Stomach smooth muscle (tissue), 2 donors: ENCODE data around the gene HNF1A.

ENCODE experiments used
- H3K27ac ChIP-seq: one replicate; pipeline ENCODE4 v1.7.0; 2013; ENCODE audit warnings: mild to moderate bottlenecking, low read length, inconsistent platforms
- H3K27me3 ChIP-seq, 2 donors: one replicate each; pipeline ENCODE4 v1.7.0; 2013; ENCODE audit warnings: low read length in 2 of 2; ENCODE audit not compliant: insufficient read depth in 2 of 2, control insufficient read depth in 1 of 2
- H3K36me3 ChIP-seq, 2 donors: one replicate each; pipeline ENCODE4 v1.7.0; 2013; ENCODE audit warnings: low read length in 2 of 2; ENCODE audit not compliant: control insufficient read depth in 2 of 2, insufficient read depth in 2 of 2
- H3K4me1 ChIP-seq: one replicate; pipeline ENCODE4 v1.7.0; 2013; ENCODE audit warnings: low read length; ENCODE audit not compliant: control insufficient read depth, insufficient read depth
- H3K4me3 ChIP-seq, 2 donors: one replicate each; pipeline ENCODE4 v1.7.0; 2013; ENCODE audit warnings: low read length in 2 of 2
- H3K9ac ChIP-seq, 2 donors: one replicate each; pipeline ENCODE4 v1.7.0; 2013; ENCODE audit warnings: low read length in 2 of 2, mild to moderate bottlenecking in 1 of 2
- H3K9me3 ChIP-seq, 2 donors: one replicate each; pipeline ENCODE4 v1.7.0; 2013; ENCODE audit warnings: low read length in 2 of 2; ENCODE audit not compliant: control insufficient read depth in 2 of 2
- donor health status: healthy.
- donor health status: Pancreatic carcinoma.

The HNF1A gene, protein sequence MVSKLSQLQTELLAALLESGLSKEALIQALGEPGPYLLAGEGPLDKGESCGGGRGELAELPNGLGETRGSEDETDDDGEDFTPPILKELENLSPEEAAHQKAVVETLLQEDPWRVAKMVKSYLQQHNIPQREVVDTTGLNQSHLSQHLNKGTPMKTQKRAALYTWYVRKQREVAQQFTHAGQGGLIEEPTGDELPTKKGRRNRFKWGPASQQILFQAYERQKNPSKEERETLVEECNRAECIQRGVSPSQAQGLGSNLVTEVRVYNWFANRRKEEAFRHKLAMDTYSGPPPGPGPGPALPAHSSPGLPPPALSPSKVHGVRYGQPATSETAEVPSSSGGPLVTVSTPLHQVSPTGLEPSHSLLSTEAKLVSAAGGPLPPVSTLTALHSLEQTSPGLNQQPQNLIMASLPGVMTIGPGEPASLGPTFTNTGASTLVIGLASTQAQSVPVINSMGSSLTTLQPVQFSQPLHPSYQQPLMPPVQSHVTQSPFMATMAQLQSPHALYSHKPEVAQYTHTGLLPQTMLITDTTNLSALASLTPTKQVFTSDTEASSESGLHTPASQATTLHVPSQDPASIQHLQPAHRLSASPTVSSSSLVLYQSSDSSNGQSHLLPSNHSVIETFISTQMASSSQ

DNA sequence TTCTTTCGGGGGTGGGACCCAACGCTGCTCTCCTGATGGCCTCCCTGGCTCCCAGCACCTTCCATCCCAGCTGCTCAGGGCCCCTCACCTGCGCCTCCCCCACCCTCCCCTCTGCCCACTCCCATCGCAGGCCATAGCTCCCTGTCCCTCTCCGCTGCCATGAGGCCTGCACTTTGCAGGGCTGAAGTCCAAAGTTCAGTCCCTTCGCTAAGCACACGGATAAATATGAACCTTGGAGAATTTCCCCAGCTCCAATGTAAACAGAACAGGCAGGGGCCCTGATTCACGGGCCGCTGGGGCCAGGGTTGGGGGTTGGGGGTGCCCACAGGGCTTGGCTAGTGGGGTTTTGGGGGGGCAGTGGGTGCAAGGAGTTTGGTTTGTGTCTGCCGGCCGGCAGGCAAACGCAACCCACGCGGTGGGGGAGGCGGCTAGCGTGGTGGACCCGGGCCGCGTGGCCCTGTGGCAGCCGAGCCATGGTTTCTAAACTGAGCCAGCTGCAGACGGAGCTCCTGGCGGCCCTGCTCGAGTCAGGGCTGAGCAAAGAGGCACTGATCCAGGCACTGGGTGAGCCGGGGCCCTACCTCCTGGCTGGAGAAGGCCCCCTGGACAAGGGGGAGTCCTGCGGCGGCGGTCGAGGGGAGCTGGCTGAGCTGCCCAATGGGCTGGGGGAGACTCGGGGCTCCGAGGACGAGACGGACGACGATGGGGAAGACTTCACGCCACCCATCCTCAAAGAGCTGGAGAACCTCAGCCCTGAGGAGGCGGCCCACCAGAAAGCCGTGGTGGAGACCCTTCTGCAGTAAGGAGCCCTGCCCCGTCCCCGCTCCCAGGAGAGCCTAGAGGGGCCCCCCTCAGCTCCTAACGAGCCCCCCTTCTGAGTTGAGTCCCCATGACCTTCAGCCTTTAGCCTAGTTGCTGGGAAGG lies at the start of gene HNF1A:
Gene HNF1A (plus strand): TSS at position 248 of the 924 bp plus-strand sequence. CDS start 226 bp downstream, at position 474.
- no peaks in the 10 kb centered on the region for H3K36me3 ChIP-seq
- H3K9me3 ChIP-seq: no peaks in the 10 kb centered on the region
- H3K4me1 ChIP-seq: peaks cover 7% of the 10 kb centered on the region
- peak within 1 kb of the TSS; percentile 18 for H3K27ac ChIP-seq
- no peak within 1 kb of the TSS for H3K4me3 ChIP-seq
- no peaks in the 10 kb centered on the region for H3K27me3 ChIP-seq
- H3K9ac ChIP-seq: no peak within 1 kb of the TSS

DNA sequence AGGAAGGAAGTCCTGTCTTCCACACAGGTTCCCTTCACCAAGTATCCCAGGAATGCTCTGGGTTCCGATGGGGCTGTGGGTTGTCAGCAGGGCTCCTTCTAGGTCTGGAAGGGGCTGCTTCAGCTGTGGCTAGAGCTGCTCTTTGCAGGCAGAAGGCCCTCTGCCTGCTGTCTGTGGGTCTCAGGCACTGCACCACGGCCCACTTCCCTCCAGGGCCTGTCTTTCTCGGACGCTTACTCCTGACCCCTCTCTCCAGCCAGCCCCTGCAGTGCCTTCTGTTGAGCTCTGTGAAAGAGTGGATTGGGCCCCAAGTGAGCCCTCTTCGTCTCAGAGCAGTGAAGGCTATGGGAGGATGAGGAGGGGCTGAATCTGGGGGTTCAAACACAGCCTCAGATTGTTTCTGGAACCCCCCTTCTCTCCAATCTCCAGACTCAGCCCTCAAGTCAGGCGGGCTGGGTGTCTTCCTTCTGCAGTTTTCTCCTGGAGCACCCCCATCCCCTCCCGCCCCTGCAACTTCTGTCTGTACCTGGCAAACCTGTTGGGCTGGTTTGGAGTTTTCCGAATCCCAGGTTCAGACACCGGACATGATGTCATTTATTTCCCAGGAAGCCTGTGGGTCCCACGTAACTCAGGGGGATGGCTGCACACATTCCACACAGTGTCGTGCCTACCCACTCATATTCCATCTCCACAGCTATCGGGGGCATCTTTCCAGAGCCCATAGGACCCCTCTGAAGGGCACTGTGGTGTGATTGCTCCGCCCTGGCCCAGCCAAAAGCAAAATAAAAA lies 49.3 kb upstream of the HNF1A start:
- H3K27ac ChIP-seq: no peak overlapping the region
- H3K9ac ChIP-seq: no peak overlapping the region
- no peaks in the 10 kb centered on the region for H3K27me3 ChIP-seq
- H3K4me3 ChIP-seq: no peak overlapping the region
- no peaks in the 10 kb centered on the region for H3K4me1 ChIP-seq
- no peaks in the 10 kb centered on the region for H3K36me3 ChIP-seq
- H3K9me3 ChIP-seq: no peaks in the 10 kb centered on the region

DNA sequence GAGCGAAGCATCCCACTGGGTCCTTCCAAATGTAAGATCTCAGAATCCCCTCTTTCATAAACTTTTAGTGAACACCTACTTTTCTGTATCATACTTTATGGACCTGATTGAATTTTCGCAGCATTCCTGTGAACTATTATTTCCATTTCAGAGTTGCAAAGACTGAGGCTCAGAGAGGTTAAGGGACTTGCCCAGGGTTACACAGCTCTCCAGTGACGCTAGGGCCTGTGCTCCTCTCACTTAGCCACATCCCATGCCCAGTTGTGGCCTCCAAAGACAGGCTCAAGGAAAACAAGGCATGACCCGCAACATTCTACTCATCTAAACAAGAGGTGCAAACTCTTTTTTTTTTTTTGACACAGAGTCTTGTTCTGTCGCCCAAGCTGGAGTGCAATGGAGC lies 48.3 kb upstream of the HNF1A start:
- H3K9me3 ChIP-seq: no peaks in the 10 kb centered on the region
- no peak overlapping the region for H3K4me3 ChIP-seq
- no peaks in the 10 kb centered on the region for H3K27me3 ChIP-seq
- H3K9ac ChIP-seq: no peak overlapping the region
- no peaks in the 10 kb centered on the region for H3K36me3 ChIP-seq
- no peaks in the 10 kb centered on the region for H3K4me1 ChIP-seq
- no peak overlapping the region for H3K27ac ChIP-seq

DNA sequence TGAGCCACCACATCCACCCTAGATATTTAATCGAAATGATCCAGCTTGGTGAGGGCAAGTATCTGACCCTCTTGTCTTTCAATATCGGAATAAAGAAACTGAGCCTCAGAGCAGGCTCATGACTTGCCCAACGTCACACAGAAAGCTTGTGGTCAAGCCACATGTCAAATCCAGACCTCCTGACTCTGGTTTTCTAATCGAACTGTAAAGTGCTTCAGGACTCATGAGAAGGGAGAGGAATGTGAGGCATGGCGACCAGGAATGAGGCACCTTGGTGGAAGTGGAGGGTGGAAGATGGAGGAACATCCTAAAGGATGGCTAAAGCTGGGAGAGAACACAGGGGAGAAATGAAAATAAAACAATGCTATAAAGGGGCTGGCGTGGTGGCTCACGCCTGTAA lies 46.3 kb upstream of the HNF1A start:
- H3K27me3 ChIP-seq: no peaks in the 10 kb centered on the region
- H3K9me3 ChIP-seq: no peaks in the 10 kb centered on the region
- no peaks in the 10 kb centered on the region for H3K4me1 ChIP-seq
- no peaks in the 10 kb centered on the region for H3K36me3 ChIP-seq
- H3K9ac ChIP-seq: no peak overlapping the region
- H3K4me3 ChIP-seq: no peak overlapping the region
- H3K27ac ChIP-seq: no peak overlapping the region

DNA sequence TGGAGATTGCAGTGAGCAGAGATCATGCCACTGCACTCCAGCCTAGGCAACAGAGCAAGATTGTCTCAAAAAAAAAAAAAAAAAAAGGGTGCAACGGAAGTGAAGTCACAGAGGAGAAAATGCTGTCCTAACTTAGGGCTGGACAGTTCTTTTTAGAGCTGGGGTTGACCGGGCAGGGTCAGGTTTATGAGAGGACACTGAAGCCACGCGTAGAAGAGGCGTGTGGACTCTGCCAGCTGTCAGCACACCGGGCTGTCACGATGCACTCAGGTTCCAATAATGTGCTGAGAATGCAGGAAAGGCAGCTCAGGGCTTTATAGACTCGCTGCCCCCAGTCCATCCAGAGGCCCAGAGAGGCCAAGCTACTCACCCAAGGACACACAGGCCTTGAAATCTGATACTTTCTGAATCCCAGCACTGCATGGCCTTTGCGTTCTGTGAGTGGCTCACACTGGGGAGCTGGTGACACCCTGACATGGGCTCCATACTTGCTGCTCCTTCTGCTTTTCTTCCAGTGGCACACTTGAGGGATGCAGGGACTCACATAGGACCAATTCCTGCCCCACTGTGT lies 45.3 kb upstream of the HNF1A start:
- H3K4me1 ChIP-seq: no peaks in the 10 kb centered on the region
- no peak overlapping the region for H3K9ac ChIP-seq

DNA sequence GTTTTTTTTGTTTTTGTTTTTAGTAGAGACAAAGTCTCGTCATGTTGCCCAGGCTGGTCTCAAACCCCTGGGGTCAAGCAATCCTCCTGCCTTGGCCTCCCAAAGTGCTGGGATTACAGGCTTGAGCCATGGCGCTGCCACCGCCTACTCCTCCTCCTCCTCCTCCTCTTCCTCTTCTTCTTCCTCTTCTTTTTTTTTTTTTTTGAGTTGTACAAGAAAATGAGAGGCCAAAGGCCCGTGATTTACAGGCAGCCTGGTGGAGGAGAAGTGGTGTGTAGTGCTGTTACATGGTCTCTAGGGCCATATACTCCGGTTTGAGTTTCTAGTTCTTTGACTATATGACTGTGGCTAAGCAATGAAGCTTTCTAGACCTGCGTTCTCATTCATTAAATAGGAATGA lies 44.6 kb upstream of the HNF1A start:
- Histone ChIP-seq H3K4me3 (no peak overlapping the region), H3K4me1 (no peaks in the 10 kb centered on the region), H3K27ac (no peak overlapping the region)

More for the DNA sequence above, 45.3 kb upstream of the HNF1A start:
- no peaks in the 10 kb centered on the region for H3K36me3 ChIP-seq
- no peak overlapping the region for H3K27ac ChIP-seq
- H3K9me3 ChIP-seq: no peaks in the 10 kb centered on the region
- no peaks in the 10 kb centered on the region for H3K27me3 ChIP-seq
- H3K4me3 ChIP-seq: no peak overlapping the region

DNA sequence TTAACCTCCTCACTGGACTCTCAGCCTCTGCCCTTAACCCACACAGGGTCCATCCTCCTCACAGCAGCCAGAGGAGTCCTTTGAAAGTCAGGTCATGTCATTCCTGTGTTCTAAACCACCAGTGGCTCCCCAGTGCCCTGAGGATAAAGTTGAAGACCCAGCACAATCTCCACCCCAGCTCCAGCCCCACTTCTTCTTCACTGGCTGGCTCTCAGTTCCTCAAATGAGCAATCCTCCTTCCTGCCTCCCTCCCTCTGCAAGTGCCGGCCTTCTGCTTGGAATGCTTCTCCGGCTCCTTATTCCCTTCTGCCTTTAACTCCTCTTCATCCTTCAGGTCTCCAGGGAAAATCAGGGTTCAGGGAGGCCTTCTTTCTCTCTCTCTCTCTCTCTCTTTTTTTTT lies 42.1 kb upstream of the HNF1A start:
- H3K27me3 ChIP-seq: no peaks in the 10 kb centered on the region
- H3K27ac ChIP-seq: no peak overlapping the region
- H3K36me3 ChIP-seq: no peaks in the 10 kb centered on the region
- H3K9ac ChIP-seq: no peak overlapping the region
- H3K9me3 ChIP-seq: no peaks in the 10 kb centered on the region
- H3K4me3 ChIP-seq: no peak overlapping the region
- H3K4me1 ChIP-seq: no peaks in the 10 kb centered on the region

More for the DNA sequence above, 44.6 kb upstream of the HNF1A start:
- Histone ChIP-seq H3K36me3 (no peaks in the 10 kb centered on the region), H3K9me3 (no peaks in the 10 kb centered on the region), H3K9ac (no peak overlapping the region), H3K27me3 (no peaks in the 10 kb centered on the region)

DNA sequence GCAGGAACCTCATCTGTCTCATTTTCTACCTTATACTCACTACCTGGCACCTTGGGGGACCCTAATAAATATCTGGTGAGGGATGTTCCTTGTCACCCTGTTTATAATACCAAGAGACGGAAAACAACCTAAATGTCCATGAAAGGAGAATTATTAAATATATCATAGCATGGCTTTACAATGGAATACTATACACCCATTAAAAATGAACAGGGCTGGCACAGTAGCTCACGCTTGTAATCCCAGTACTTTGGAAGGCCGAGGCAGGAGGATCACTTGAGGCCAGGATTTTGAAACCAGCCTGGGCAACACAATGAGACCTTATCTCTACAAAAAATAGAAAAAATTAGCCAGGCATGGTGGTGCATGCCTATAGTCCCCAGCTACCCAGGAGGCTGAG lies 39.8 kb upstream of the HNF1A start:
- no peaks in the 10 kb centered on the region for H3K4me1 ChIP-seq
- no peak overlapping the region for H3K9ac ChIP-seq
- H3K9me3 ChIP-seq: no peaks in the 10 kb centered on the region
- H3K4me3 ChIP-seq: no peak overlapping the region
- no peaks in the 10 kb centered on the region for H3K27me3 ChIP-seq
- H3K27ac ChIP-seq: no peak overlapping the region
- no peaks in the 10 kb centered on the region for H3K36me3 ChIP-seq

DNA sequence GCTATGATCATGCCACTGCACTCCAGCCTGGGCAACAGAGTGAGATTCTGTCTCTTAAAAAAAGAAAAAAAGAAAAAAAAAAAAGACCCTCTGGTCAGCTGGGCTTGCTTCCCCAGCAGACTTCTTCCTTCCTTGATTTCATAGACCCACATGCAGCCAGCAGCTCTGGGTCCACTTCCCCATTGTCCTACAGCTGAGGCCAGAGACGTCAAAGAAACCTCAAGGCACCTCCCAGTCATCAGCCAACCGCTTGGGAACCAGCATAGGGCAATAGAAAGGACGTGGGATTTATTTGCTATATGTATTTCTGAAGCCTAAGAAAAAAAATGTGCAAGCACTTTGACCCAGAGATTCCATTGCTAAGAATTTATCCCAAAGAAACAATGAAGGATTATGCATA lies 38.8 kb upstream of the HNF1A start:
- H3K4me3 ChIP-seq: no peak overlapping the region
- H3K9ac ChIP-seq: no peak overlapping the region
- no peaks in the 10 kb centered on the region for H3K4me1 ChIP-seq
- H3K36me3 ChIP-seq: no peaks in the 10 kb centered on the region
- H3K9me3 ChIP-seq: no peaks in the 10 kb centered on the region
- H3K27ac ChIP-seq: no peak overlapping the region
- no peaks in the 10 kb centered on the region for H3K27me3 ChIP-seq

DNA sequence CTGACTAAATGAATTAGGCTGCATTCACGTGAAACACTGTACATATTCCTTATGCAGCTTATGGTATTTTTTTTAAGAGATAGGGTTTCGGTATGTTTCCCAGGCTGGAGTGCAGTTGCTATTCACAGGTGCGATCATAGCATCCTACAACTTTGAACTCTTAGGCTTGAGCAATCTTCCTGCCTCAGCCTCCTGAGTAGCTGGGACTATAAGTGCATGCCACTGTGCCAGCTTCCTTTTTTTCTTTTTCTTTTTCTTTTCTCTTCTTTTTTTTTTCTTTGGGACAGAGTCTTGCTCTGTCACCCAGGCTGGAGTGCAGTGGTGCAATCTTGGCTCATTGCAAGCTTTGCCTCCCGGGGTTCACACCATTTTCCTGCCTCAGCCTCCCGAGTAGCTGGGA lies 38.3 kb upstream of the HNF1A start:
- no peaks in the 10 kb centered on the region for H3K4me1 ChIP-seq
- H3K4me3 ChIP-seq: no peak overlapping the region
- no peaks in the 10 kb centered on the region for H3K36me3 ChIP-seq
- no peak overlapping the region for H3K27ac ChIP-seq
- H3K9me3 ChIP-seq: no peaks in the 10 kb centered on the region
- no peaks in the 10 kb centered on the region for H3K27me3 ChIP-seq
- no peak overlapping the region for H3K9ac ChIP-seq
